Gastrocnemius medialis (tissue), 4 donors: ENCODE measurements around the gene LHFPL5.

Source experiments
- POLR2A ChIP-seq, 2 donors: fragments of 450-650 bp; IDR thresholded peaks; one replicate each; pipeline ENCODE4 v1.6.1; 2017; ENCODE audit warnings: antibody characterized with exemption in 2 of 2, mild to moderate bottlenecking in 2 of 2, moderate library complexity in 2 of 2
- TF ChIP-seq, protein P1 (sequence below), 5 experiments: fragments of 450-650 bp in 3 of 5; fragments of 200-600 bp in 2 of 5; sonication (generic) in 2 of 5; IDR thresholded peaks in 4 of 5; conservative IDR thresholded peaks in 1 of 5; 1 replicate in 4 of 5; 2 replicates in 1 of 5; pipeline ENCODE4 v1.5.1; 2016 to 2019; ENCODE audit warnings: antibody characterized with exemption in 5 of 5, mild to moderate bottlenecking in 3 of 5, moderate library complexity in 3 of 5

DNA sequence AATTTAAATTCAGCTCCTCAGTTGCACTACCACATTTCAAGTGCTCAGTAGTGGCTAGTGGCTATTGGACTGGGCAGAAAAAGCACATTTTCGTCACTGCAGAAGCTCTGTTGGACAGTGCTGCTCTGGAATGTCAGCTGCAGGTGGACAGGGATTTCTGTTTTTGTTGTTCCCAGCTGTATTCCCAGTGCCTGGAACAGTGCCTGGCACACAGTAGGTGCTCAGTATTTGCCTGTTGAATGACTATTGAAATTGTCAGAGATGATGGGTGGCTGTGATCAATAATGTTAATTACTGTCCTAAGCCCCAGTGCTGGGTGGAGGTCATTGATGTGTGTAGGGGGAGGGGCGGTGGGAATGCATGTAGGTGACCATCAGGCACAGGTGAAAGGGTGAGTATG lies 18.9 kb upstream of the LHFPL5 start:
- TF ChIP-seq, protein P1, sequence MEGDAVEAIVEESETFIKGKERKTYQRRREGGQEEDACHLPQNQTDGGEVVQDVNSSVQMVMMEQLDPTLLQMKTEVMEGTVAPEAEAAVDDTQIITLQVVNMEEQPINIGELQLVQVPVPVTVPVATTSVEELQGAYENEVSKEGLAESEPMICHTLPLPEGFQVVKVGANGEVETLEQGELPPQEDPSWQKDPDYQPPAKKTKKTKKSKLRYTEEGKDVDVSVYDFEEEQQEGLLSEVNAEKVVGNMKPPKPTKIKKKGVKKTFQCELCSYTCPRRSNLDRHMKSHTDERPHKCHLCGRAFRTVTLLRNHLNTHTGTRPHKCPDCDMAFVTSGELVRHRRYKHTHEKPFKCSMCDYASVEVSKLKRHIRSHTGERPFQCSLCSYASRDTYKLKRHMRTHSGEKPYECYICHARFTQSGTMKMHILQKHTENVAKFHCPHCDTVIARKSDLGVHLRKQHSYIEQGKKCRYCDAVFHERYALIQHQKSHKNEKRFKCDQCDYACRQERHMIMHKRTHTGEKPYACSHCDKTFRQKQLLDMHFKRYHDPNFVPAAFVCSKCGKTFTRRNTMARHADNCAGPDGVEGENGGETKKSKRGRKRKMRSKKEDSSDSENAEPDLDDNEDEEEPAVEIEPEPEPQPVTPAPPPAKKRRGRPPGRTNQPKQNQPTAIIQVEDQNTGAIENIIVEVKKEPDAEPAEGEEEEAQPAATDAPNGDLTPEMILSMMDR (IDR thresholded peaks at IDR 0.05 in 4 of 5, conservative IDR thresholded peaks at IDR 0.05 in 1 of 5) = no peak
- no peak for TF ChIP-seq POLR2A (IDR thresholded peaks at IDR 0.05)
